ENCODE results near the gene ZNF546.

- TF ChIP-seq CTCF (IDR thresholded peaks at IDR 0.05) (no peak), POLR2AphosphoS5 (IDR thresholded peaks at IDR 0.05; ENCODE audit: low read depth, low read length) (no peak)
These were observed 1.1 kb upstream of the ZNF546 start for GRCh38 chr19:39995794-39996193.

Measured in Panc1 (cell line).